Measurements from ENCODE around the gene PIK3C3.

DNA sequence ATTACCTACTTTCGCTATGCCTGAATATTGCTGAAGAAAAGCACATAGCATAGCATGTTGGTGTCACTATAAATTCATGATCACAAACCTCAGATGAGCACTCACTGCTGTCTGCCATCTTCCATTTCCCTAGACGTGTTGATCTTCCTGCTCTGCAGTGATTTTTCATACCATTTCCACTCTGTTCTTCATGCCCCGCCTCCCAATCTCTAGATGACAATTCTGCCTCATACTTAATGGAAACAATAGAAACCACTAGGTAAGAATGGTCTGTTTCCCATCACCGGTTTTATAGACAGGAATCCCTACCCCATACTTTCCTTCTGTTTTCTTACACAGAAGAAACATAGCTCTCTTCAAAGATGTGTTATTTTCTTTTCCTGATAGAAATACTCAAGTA is 63.8 kb downstream of the PIK3C3 start:
- TF ChIP-seq, protein P1, sequence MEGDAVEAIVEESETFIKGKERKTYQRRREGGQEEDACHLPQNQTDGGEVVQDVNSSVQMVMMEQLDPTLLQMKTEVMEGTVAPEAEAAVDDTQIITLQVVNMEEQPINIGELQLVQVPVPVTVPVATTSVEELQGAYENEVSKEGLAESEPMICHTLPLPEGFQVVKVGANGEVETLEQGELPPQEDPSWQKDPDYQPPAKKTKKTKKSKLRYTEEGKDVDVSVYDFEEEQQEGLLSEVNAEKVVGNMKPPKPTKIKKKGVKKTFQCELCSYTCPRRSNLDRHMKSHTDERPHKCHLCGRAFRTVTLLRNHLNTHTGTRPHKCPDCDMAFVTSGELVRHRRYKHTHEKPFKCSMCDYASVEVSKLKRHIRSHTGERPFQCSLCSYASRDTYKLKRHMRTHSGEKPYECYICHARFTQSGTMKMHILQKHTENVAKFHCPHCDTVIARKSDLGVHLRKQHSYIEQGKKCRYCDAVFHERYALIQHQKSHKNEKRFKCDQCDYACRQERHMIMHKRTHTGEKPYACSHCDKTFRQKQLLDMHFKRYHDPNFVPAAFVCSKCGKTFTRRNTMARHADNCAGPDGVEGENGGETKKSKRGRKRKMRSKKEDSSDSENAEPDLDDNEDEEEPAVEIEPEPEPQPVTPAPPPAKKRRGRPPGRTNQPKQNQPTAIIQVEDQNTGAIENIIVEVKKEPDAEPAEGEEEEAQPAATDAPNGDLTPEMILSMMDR (IDR thresholded peaks at IDR 0.05) = no peak
- no peak for TF ChIP-seq POLR2A (IDR thresholded peaks at IDR 0.05)
